DOHH2 (cell line): Measurements from ENCODE around the gene KNTC1.

Experiments used
- CTCF ChIP-seq: fragments of 200-600 bp; sonication (generic); IDR thresholded peaks from one replicate; pipeline ENCODE4 v1.5.1; 2014; ENCODE audit warnings: antibody characterized with exemption, mild to moderate bottlenecking, low read depth, low read length; ENCODE audit not compliant: poor library complexity, severe bottlenecking
- EZH2phosphoT487 ChIP-seq: fragments of 200-600 bp; sonication (generic); IDR thresholded peaks from 2 replicates; pipeline ENCODE4 v1.6.1; 2017; ENCODE audit warnings: borderline replicate concordance, mild to moderate bottlenecking, antibody characterized with exemption, low read length, moderate library complexity, mixed read lengths

- TF ChIP-seq CTCF: no peak
- no peak for TF ChIP-seq EZH2phosphoT487
Observed at GRCh38 chr12:122669397-122670070, 142.5 kb downstream of the KNTC1 start.
